Measurements from ENCODE around the gene BOC. TPM values are rescaled to one million over a fixed set of nuclear protein-coding genes. Genes with fewer than 3 reads are reported as not detected.

Gene BOC
- polyA plus RNA-seq, 6 donors from 2014 or later: not detected

- peaks cover 25 to 31% (median 31%) of the 10 kb centered on the region in 3 donors for H3K4me1 Mint-ChIP-seq
Measured at GRCh38 chr3:113275258-113275556, 63.9 kb downstream of the BOC start.

GRCh38 chr3:113275583-113275928 is 64.2 kb downstream of the BOC start:
- Mint-ChIP-seq H3K9me3 (no peaks in the 10 kb centered on the region), H3K4me1 (peaks cover 25 to 31% (median 31%) of the 10 kb centered on the region in 3 donors), H3K36me3 (no peaks in the 10 kb centered on the region), H3K4me3 (peak overlapping the region in 6 of 8 donors; percentile 75 to 91 (median 82)), H3K27ac (peak overlapping the region in 4 of 6 donors; percentile 45 to 98 (median 90)), H3K27me3 (no peaks in the 10 kb centered on the region)
- DNase-seq (no peak), ATAC-seq (ENCODE audit: low read depth in 2 of 2) (no peak)

More at GRCh38 chr3:113275258-113275556, 63.9 kb downstream of the BOC start:
- no peak overlapping the region for H3K4me3 Mint-ChIP-seq
- no peaks in the 10 kb centered on the region for H3K9me3 Mint-ChIP-seq
- H3K36me3 Mint-ChIP-seq: no peaks in the 10 kb centered on the region
- no peak overlapping the region for H3K27ac Mint-ChIP-seq
- ATAC-seq (ENCODE audit: low read depth in 2 of 2): no peak
- no peaks in the 10 kb centered on the region for H3K27me3 Mint-ChIP-seq
- no peak for DNase-seq

GRCh38 chr3:113275929-113276750 is 64.8 kb downstream of the BOC start:
- peak overlapping the region; percentile 58 to 92 (median 82) for H3K4me3 Mint-ChIP-seq

GRCh38 chr3:113276751-113277080 is 65.4 kb downstream of the BOC start:
- H3K9me3 Mint-ChIP-seq: no peaks in the 10 kb centered on the region
- no peak for ATAC-seq (ENCODE audit: low read depth in 2 of 2)

More at GRCh38 chr3:113275929-113276750, 64.8 kb downstream of the BOC start:
- Mint-ChIP-seq H3K4me1 (peaks cover 28 to 31% (median 31%) of the 10 kb centered on the region in 3 donors), H3K27me3 (no peaks in the 10 kb centered on the region), H3K36me3 (no peaks in the 10 kb centered on the region), H3K9me3 (no peaks in the 10 kb centered on the region), H3K27ac (peak overlapping the region; percentile 61 to 98 (median 90))
- ATAC-seq (ENCODE audit: low read depth in 2 of 2) (peak; percentile 68 to 71), DNase-seq (peak; percentile 20)

GRCh38 chr3:113277414-113277813 is 66.1 kb downstream of the BOC start:
- H3K4me1 Mint-ChIP-seq: peaks cover 28 to 31% (median 31%) of the 10 kb centered on the region in 3 donors
- no peaks in the 10 kb centered on the region for H3K9me3 Mint-ChIP-seq
- DNase-seq (no peak), ATAC-seq (ENCODE audit: low read depth in 2 of 2) (peak; percentile 48 to 49)
- no peaks in the 10 kb centered on the region for H3K36me3 Mint-ChIP-seq
- H3K27ac Mint-ChIP-seq: peak overlapping the region in 3 of 6 donors; percentile 67 to 90 (median 69)
- peak overlapping the region in 6 of 8 donors; percentile 28 to 92 (median 81) for H3K4me3 Mint-ChIP-seq
- H3K27me3 Mint-ChIP-seq: no peaks in the 10 kb centered on the region

More at GRCh38 chr3:113276751-113277080, 65.4 kb downstream of the BOC start:
- H3K36me3 Mint-ChIP-seq: no peaks in the 10 kb centered on the region
- no peaks in the 10 kb centered on the region for H3K27me3 Mint-ChIP-seq
- peaks cover 28 to 31% (median 31%) of the 10 kb centered on the region in 3 donors for H3K4me1 Mint-ChIP-seq
- DNase-seq: no peak
- peak overlapping the region in 4 of 6 donors; percentile 61 to 98 (median 86) for H3K27ac Mint-ChIP-seq
- H3K4me3 Mint-ChIP-seq: peak overlapping the region; percentile 28 to 92 (median 82)

GRCh38 chr3:113277941-113278598 is 66.7 kb downstream of the BOC start:
- Mint-ChIP-seq H3K27me3 (no peaks in the 10 kb centered on the region), H3K36me3 (no peaks in the 10 kb centered on the region), H3K4me1 (peaks cover 28 to 31% (median 31%) of the 10 kb centered on the region in 3 donors), H3K27ac (peak overlapping the region in 4 of 6 donors; percentile 1 to 90 (median 67)), H3K9me3 (no peaks in the 10 kb centered on the region), H3K4me3 (peak overlapping the region in 3 of 8 donors; percentile 33 to 91 (median 66))
- ATAC-seq (ENCODE audit: low read depth in 2 of 2) (peak in 1 of 2 donors; percentile 15), DNase-seq (no peak)

GRCh38 chr3:113278599-113278955 is 67.2 kb downstream of the BOC start:
- Mint-ChIP-seq H3K27ac (peak overlapping the region in 1 of 6 donors; percentile 1), H3K9me3 (no peaks in the 10 kb centered on the region)

GRCh38 chr3:113279686-113280085 is 68.3 kb downstream of the BOC start:
- no peaks in the 10 kb centered on the region for H3K36me3 Mint-ChIP-seq
- no peak for DNase-seq
- no peak for ATAC-seq (ENCODE audit: low read depth in 2 of 2)
- no peak overlapping the region for H3K27ac Mint-ChIP-seq
- H3K9me3 Mint-ChIP-seq: no peaks in the 10 kb centered on the region
- peaks cover 28 to 31% (median 31%) of the 10 kb centered on the region in 3 donors for H3K4me1 Mint-ChIP-seq
- H3K4me3 Mint-ChIP-seq: no peak overlapping the region
- H3K27me3 Mint-ChIP-seq: no peaks in the 10 kb centered on the region

More at GRCh38 chr3:113278599-113278955, 67.2 kb downstream of the BOC start:
- ATAC-seq (ENCODE audit: low read depth in 2 of 2): no peak
- peak overlapping the region in 2 of 8 donors; percentile 33 to 66 for H3K4me3 Mint-ChIP-seq
- H3K36me3 Mint-ChIP-seq: no peaks in the 10 kb centered on the region
- H3K27me3 Mint-ChIP-seq: no peaks in the 10 kb centered on the region
- no peak for DNase-seq
- peaks cover 28 to 31% (median 31%) of the 10 kb centered on the region in 3 donors for H3K4me1 Mint-ChIP-seq

- DNase-seq (no peak), ATAC-seq (ENCODE audit: low read depth in 2 of 2) (no peak)
- Mint-ChIP-seq H3K4me3 (no peak overlapping the region), H3K27ac (no peak overlapping the region), H3K27me3 (no peaks in the 10 kb centered on the region), H3K4me1 (peaks cover 2 to 5% (median 3%) of the 10 kb centered on the region in 3 donors), H3K36me3 (no peaks in the 10 kb centered on the region), H3K9me3 (no peaks in the 10 kb centered on the region)
Measured at GRCh38 chr3:113283306-113283705, 71.9 kb downstream of the BOC start.

GRCh38 chr3:113284453-113285050 is 73.2 kb downstream of the BOC start:
- Mint-ChIP-seq H3K27me3 (no peaks in the 10 kb centered on the region), H3K9me3 (no peaks in the 10 kb centered on the region), H3K4me1 (peaks cover 0 to 3% (median 0%) of the 10 kb centered on the region in 3 donors), H3K4me3 (no peak overlapping the region), H3K27ac (peak overlapping the region in 1 of 6 donors; percentile 69), H3K36me3 (no peaks in the 10 kb centered on the region)
- no peak for DNase-seq
- ATAC-seq (ENCODE audit: low read depth in 2 of 2): no peak

- no peak overlapping the region for H3K27ac Mint-ChIP-seq
- H3K9me3 Mint-ChIP-seq: no peaks in the 10 kb centered on the region
- H3K36me3 Mint-ChIP-seq: no peaks in the 10 kb centered on the region
- no peaks in the 10 kb centered on the region for H3K27me3 Mint-ChIP-seq
- peaks cover 0 to 3% (median 0%) of the 10 kb centered on the region in 3 donors for H3K4me1 Mint-ChIP-seq
- DNase-seq (no peak), ATAC-seq (ENCODE audit: low read depth in 2 of 2) (no peak)
- no peak overlapping the region for H3K4me3 Mint-ChIP-seq
Measured at GRCh38 chr3:113285226-113285625, 73.9 kb downstream of the BOC start.

- no peaks in the 10 kb centered on the region for H3K27me3 Mint-ChIP-seq
- ATAC-seq (ENCODE audit: low read depth in 2 of 2) (no peak), DNase-seq (no peak)
- H3K4me3 Mint-ChIP-seq: no peak overlapping the region
- H3K9me3 Mint-ChIP-seq: no peaks in the 10 kb centered on the region
- H3K36me3 Mint-ChIP-seq: no peaks in the 10 kb centered on the region
- peaks cover 0 to 2% (median 0%) of the 10 kb centered on the region in 3 donors for H3K4me1 Mint-ChIP-seq
- no peak overlapping the region for H3K27ac Mint-ChIP-seq
Measured at GRCh38 chr3:113285741-113286140, 74.4 kb downstream of the BOC start.

GRCh38 chr3:113286524-113286923 is 75.2 kb downstream of the BOC start:
- Mint-ChIP-seq H3K36me3 (no peaks in the 10 kb centered on the region), H3K4me3 (no peak overlapping the region), H3K27ac (no peak overlapping the region), H3K27me3 (no peaks in the 10 kb centered on the region), H3K9me3 (no peaks in the 10 kb centered on the region), H3K4me1 (no peaks in the 10 kb centered on the region)
- ATAC-seq (ENCODE audit: low read depth in 2 of 2) (no peak), DNase-seq (no peak)

All from naive B cell (primary cell).